Smooth muscle cell (in vitro differentiated cells): ENCODE measurements around the gene COMMD2. TPM values are rescaled to one million over a fixed set of nuclear protein-coding genes. Genes with fewer than 3 reads are reported as not detected.

Experiments used
- DNase-seq: peaks from one replicate; lab custom pipeline; 2025; ENCODE audit not compliant: unreplicated experiment; lab: John Stamatoyannopoulos, UW
- H2AFZ ChIP-seq: fragments of 200-600 bp; sonication (generic); 2 replicates; pipeline ENCODE4 v1.6.0; 2016; ENCODE audit warnings: antibody characterized with exemption, low read depth, mild to moderate bottlenecking
- H3F3A ChIP-seq: fragments of 200-600 bp; sonication (generic); 2 replicates; pipeline ENCODE4 v1.6.0; 2017; ENCODE audit warnings: antibody characterized with exemption, low read depth
- H3K27ac ChIP-seq: fragments of 200-600 bp; sonication (generic); 2 replicates; pipeline ENCODE4 v1.5.1; 2016; ENCODE audit warnings: low read depth, mild to moderate bottlenecking
- H3K27me3 ChIP-seq: fragments of 200-600 bp; sonication (generic); 2 replicates; pipeline ENCODE4 v1.6.1; 2016; ENCODE audit warnings: low read depth, mild to moderate bottlenecking
- H3K36me3 ChIP-seq: fragments of 200-600 bp; sonication (generic); 2 replicates; pipeline ENCODE4 v1.5.1; 2016; ENCODE audit warnings: low read depth
- H3K4me1 ChIP-seq: fragments of 200-600 bp; sonication (generic); 2 replicates; pipeline ENCODE4 v1.5.1; 2016; ENCODE audit warnings: low read depth
- H3K4me2 ChIP-seq: fragments of 200-600 bp; sonication (generic); 2 replicates; pipeline ENCODE4 v1.6.0; 2016; ENCODE audit warnings: mild to moderate bottlenecking
- H3K4me3 ChIP-seq: fragments of 200-600 bp; sonication (generic); 2 replicates; pipeline ENCODE4 v1.5.1; 2016; ENCODE audit warnings: mild to moderate bottlenecking
- H3K79me2 ChIP-seq: fragments of 200-600 bp; sonication (generic); 2 replicates; pipeline ENCODE4 v1.6.0; 2016; ENCODE audit warnings: low read depth, mild to moderate bottlenecking
- H3K9ac ChIP-seq: fragments of 200-600 bp; sonication (generic); 2 replicates; pipeline ENCODE4 v1.6.0; 2016; ENCODE audit warnings: low read depth
- H3K9me3 ChIP-seq: fragments of 200-600 bp; sonication (generic); replicated peaks from 2 replicates; pipeline ENCODE4 v1.5.1; 2016; ENCODE audit warnings: low read depth
- H4K20me1 ChIP-seq: fragments of 200-600 bp; sonication (generic); 2 replicates; pipeline ENCODE4 v1.6.0; 2016; ENCODE audit warnings: low read depth
- WGBS: methylation state at CpG from one replicate; pipeline ENCODE4 v1.1.7; 2016; ENCODE audit warnings: low lambda C conversion rate; 5-methylcytosine and 5-hydroxymethylcytosine counted together
- polyA plus RNA-seq: library from polyadenylated mRNA; unstranded; fragments of >200 nt; fragmentation: Nextera tagmentation; extraction: Ambion mirVana; gene quantifications from 2 replicates; pipeline ENCODE4 v1.2.1, GENCODE V29; 2016
- total RNA-seq: library from RNA; depleted of rRNA; stranded (reverse); fragments of >200 nt; gene quantifications from 2 replicates; pipeline ENCODE4 v1.2.3, GENCODE V29; 2014
- TF ChIP-seq, protein P1 (sequence below): fragments of 200-600 bp; sonication (generic); IDR thresholded peaks from 2 replicates; pipeline ENCODE4 v1.5.1; 2017; ENCODE audit warnings: borderline replicate concordance, mild to moderate bottlenecking, antibody characterized with exemption; ENCODE audit not compliant: insufficient read depth, poor library complexity, severe bottlenecking

Gene COMMD2
- total RNA-seq, result 52.0 and 56.3 TPM in 2 replicates
- 38.9 and 47.5 TPM in 2 replicates for polyA plus RNA-seq

DNA sequence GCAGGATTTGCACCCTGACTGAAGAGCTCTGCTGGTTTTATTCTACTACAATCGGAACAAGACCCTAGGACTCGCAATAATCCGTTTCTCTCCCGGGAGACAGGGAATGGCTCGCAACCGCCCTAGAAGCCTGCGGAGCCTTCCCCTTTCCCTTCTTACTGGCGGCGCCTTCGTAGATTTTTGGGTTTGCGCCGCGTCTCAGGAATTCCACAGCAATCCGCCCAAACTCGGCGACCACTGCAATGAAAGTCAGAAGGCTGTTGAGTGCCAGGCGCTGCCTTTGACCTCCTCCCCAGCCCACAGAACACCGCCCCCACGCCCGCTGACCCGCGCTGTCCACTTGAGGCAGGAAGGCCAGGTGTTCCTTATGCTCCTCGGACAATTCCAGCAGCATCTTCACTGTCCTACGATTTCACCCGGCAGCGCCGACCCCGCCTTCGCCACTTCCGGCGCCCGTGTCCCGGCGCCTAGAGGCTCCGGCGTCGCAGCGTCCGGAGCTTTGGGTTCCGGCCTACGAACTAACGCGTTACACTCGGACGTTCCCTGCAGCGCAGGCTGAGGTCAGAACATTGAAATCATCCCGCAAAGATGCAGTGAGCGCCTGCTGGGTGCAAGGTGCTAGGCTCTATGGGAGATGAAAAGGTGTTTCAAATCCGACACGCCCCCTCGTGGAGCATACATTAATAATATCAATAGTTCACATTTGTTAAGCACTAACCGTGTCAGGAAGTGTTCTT is at the start of gene COMMD2:
COMMD2 (minus strand) TSS at position 439 of the 737 bp plus-strand sequence; CDS start at position 394, 45 bp downstream.
- 1% methylated on average over 52 of the region's 52 CpGs for WGBS
- Histone ChIP-seq H3K79me2 (peaks cover 22% of the 10 kb centered on the region), H3K27ac (peak within 1 kb of the TSS; percentile 17), H3K4me1 (peaks cover 9% of the 10 kb centered on the region), H3K36me3 (peaks cover 2% of the 10 kb centered on the region), H3K27me3 (no peaks in the 10 kb centered on the region), H3K9ac (peak within 1 kb of the TSS; percentile 85), H2AFZ (peak within 1 kb of the TSS; percentile 95), H4K20me1 (no peaks in the 10 kb centered on the region), H3K4me3 (peak within 1 kb of the TSS; percentile 73), H3F3A (no peaks in the 10 kb centered on the region), H3K4me2 (peak within 1 kb of the TSS; percentile 96), H3K9me3 (no peaks in the 10 kb centered on the region)
- TF ChIP-seq, protein P1, sequence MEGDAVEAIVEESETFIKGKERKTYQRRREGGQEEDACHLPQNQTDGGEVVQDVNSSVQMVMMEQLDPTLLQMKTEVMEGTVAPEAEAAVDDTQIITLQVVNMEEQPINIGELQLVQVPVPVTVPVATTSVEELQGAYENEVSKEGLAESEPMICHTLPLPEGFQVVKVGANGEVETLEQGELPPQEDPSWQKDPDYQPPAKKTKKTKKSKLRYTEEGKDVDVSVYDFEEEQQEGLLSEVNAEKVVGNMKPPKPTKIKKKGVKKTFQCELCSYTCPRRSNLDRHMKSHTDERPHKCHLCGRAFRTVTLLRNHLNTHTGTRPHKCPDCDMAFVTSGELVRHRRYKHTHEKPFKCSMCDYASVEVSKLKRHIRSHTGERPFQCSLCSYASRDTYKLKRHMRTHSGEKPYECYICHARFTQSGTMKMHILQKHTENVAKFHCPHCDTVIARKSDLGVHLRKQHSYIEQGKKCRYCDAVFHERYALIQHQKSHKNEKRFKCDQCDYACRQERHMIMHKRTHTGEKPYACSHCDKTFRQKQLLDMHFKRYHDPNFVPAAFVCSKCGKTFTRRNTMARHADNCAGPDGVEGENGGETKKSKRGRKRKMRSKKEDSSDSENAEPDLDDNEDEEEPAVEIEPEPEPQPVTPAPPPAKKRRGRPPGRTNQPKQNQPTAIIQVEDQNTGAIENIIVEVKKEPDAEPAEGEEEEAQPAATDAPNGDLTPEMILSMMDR, result peak; percentile 38
- peak; percentile 14 for DNase-seq

- H3K4me2 ChIP-seq, result no peak overlapping the region
- peak overlapping the region; percentile 46 for H2AFZ ChIP-seq
- no peaks in the 10 kb centered on the region for H4K20me1 ChIP-seq
- H3K9me3 ChIP-seq, result no peaks in the 10 kb centered on the region
- no peak overlapping the region for H3K9ac ChIP-seq
- TF ChIP-seq, protein P1, result no peak
- H3K79me2 ChIP-seq, result no peaks in the 10 kb centered on the region
- no peaks in the 10 kb centered on the region for H3K27me3 ChIP-seq
- WGBS, result 60% methylated on average over 5 of the region's 5 CpGs
- H3K27ac ChIP-seq, result no peak overlapping the region
- DNase-seq, result no peak
- H3K36me3 ChIP-seq, result no peaks in the 10 kb centered on the region
- no peaks in the 10 kb centered on the region for H3F3A ChIP-seq
- no peak overlapping the region for H3K4me3 ChIP-seq
- H3K4me1 ChIP-seq, result no peaks in the 10 kb centered on the region
Measured at GRCh38 chr3:149801639-149802038, 49.4 kb upstream of the COMMD2 start.

- no peaks in the 10 kb centered on the region for H3K4me1 ChIP-seq
- H3K27ac ChIP-seq, result no peak overlapping the region
- H2AFZ ChIP-seq, result peak overlapping the region; percentile 46
- WGBS, result 89% methylated on average over 1 of the region's 1 CpG
- H4K20me1 ChIP-seq, result no peaks in the 10 kb centered on the region
- no peak overlapping the region for H3K9ac ChIP-seq
- no peak overlapping the region for H3K4me2 ChIP-seq
- TF ChIP-seq, protein P1, result no peak
- H3K4me3 ChIP-seq, result no peak overlapping the region
- H3K9me3 ChIP-seq, result no peaks in the 10 kb centered on the region
- no peaks in the 10 kb centered on the region for H3K36me3 ChIP-seq
- H3K27me3 ChIP-seq, result no peaks in the 10 kb centered on the region
- H3F3A ChIP-seq, result no peaks in the 10 kb centered on the region
- no peak for DNase-seq
- no peaks in the 10 kb centered on the region for H3K79me2 ChIP-seq
Measured at GRCh38 chr3:149801195-149801594, 48.9 kb upstream of the COMMD2 start.

DNA sequence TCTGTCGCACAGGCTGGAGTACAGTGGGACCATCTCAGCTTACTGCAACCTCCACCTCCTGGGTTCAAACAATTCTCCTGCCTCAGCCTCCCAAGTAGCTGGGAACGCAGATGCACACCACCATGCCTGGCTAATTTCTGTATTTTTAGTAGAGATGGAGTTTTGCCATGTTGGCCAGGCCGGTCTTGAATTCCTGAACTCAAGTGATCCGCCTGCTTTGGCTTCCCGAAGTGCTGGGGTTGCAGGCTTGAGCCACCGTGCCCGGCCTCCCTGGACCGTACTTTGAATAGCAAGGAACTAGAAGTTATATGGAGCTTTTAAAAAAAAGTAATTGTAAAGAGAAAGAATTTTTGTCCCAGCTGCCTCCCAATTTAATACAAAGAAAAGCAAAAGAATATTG is 48.4 kb upstream of the COMMD2 start:
- H2AFZ ChIP-seq, result no peak overlapping the region
- no peaks in the 10 kb centered on the region for H3K79me2 ChIP-seq
- DNase-seq, result no peak
- H3K27ac ChIP-seq, result no peak overlapping the region
- no peaks in the 10 kb centered on the region for H3F3A ChIP-seq
- no peaks in the 10 kb centered on the region for H4K20me1 ChIP-seq
- no peaks in the 10 kb centered on the region for H3K4me1 ChIP-seq
- H3K4me3 ChIP-seq, result no peak overlapping the region
- 95% methylated on average over 8 of the region's 8 CpGs for WGBS
- no peak overlapping the region for H3K4me2 ChIP-seq
- H3K36me3 ChIP-seq, result no peaks in the 10 kb centered on the region
- no peaks in the 10 kb centered on the region for H3K27me3 ChIP-seq
- no peaks in the 10 kb centered on the region for H3K9me3 ChIP-seq
- TF ChIP-seq, protein P1, result no peak
- no peak overlapping the region for H3K9ac ChIP-seq
